GM23338 (cell line): ENCODE measurements around the gene COX4I2. TPM values are rescaled to one million over a fixed set of nuclear protein-coding genes. Genes with fewer than 3 reads are reported as not detected.

ENCODE experiments used
- ATAC-seq: fragments of 200-7000 bp; cut with Tn5 transposase; 3 replicates; pipeline ENCODE4 v1.9.1; 2020
- DNase-seq: peaks from one replicate; pipeline ENCODE4 v3.0.0-alpha.2; 2015; ENCODE audit warnings: low spot score
- H2AFZ ChIP-seq: fragments of 200-600 bp; sonication (generic); 2 replicates; pipeline ENCODE4 v1.8.0; 2016; ENCODE audit warnings: antibody characterized with exemption, mild to moderate bottlenecking, moderate library complexity
- H3F3A ChIP-seq: fragments of 200-600 bp; sonication (generic); replicated peaks from 2 replicates; pipeline ENCODE4 v1.8.0; 2017; ENCODE audit warnings: antibody characterized with exemption, mixed run types, low read depth
- H3K27ac ChIP-seq: fragments of 200-600 bp; sonication (generic); 2 replicates; pipeline ENCODE4 v1.6.1; 2016; ENCODE audit warnings: low read depth
- H3K27me3 ChIP-seq: fragments of 200-600 bp; sonication (generic); 2 replicates; pipeline ENCODE4 v1.8.0; 2016; ENCODE audit warnings: mild to moderate bottlenecking, mixed run types, moderate library complexity; ENCODE audit not compliant: insufficient read depth
- H3K36me3 ChIP-seq: fragments of 200-600 bp; sonication (generic); 2 replicates; pipeline ENCODE4 v1.8.0; 2016; ENCODE audit warnings: mild to moderate bottlenecking; ENCODE audit not compliant: insufficient read depth
- H3K4me1 ChIP-seq: fragments of 200-600 bp; sonication (generic); 2 replicates; pipeline ENCODE4 v1.8.0; 2016; ENCODE audit warnings: mild to moderate bottlenecking, moderate library complexity; ENCODE audit not compliant: insufficient read depth
- H3K4me2 ChIP-seq: fragments of 200-600 bp; sonication (generic); 2 replicates; pipeline ENCODE4 v1.7.1; 2017; ENCODE audit warnings: mixed run types
- H3K4me3 ChIP-seq: fragments of 200-600 bp; sonication (generic); 2 replicates; pipeline ENCODE4 v1.6.1; 2016; ENCODE audit warnings: mixed run types
- H3K79me2 ChIP-seq: fragments of 200-600 bp; sonication (generic); replicated peaks from 2 replicates; pipeline ENCODE4 v1.8.0; 2017; ENCODE audit warnings: mild to moderate bottlenecking; ENCODE audit not compliant: insufficient read depth
- H3K9me2 ChIP-seq: fragments of 200-600 bp; sonication (generic); 2 replicates; pipeline ENCODE4 v1.8.0; 2017; ENCODE audit not compliant: insufficient read depth
- H4K20me1 ChIP-seq: fragments of 200-600 bp; sonication (generic); replicated peaks from 2 replicates; pipeline ENCODE4 v1.8.0; 2017; ENCODE audit warnings: mild to moderate bottlenecking; ENCODE audit not compliant: insufficient read depth
- H3K27ac Mint-ChIP-seq: 2 replicates; pipeline ENCODE4 v1.8.0; 2020; ENCODE audit warnings: inconsistent platforms, mild to moderate bottlenecking, moderate library complexity, mixed read lengths
- H3K27me3 Mint-ChIP-seq: 3 replicates; pipeline ENCODE4 v1.8.0; 2022; ENCODE audit warnings: low read depth, mild to moderate bottlenecking, moderate library complexity, mixed read lengths, inconsistent platforms; ENCODE audit not compliant: insufficient read depth, poor library complexity
- H3K36me3 Mint-ChIP-seq: 3 replicates; pipeline ENCODE4 v1.8.0; 2021; ENCODE audit warnings: low read depth, mild to moderate bottlenecking, inconsistent platforms, moderate library complexity, mixed read lengths
- H3K4me1 Mint-ChIP-seq: 3 replicates; pipeline ENCODE4 v1.8.0; 2020; ENCODE audit warnings: mild to moderate bottlenecking, inconsistent platforms, mixed read lengths
- H3K4me3 Mint-ChIP-seq: 3 replicates; pipeline ENCODE4 v1.8.0; 2021; ENCODE audit warnings: moderate library complexity, mild to moderate bottlenecking, inconsistent platforms, mixed read lengths
- H3K9me3 Mint-ChIP-seq: 3 replicates; pipeline ENCODE4 v1.8.0; 2020; ENCODE audit warnings: moderate library complexity, mild to moderate bottlenecking, inconsistent platforms, mixed read lengths
- CTCF ChIP-seq, 2 experiments: fragments of 200-600 bp in 1 of 2; sonication (generic) in 1 of 2; conservative IDR thresholded peaks; 2 replicates each; pipeline versions ENCODE4 v1.5.1 to v1.6.1; 2016 to 2017; ENCODE audit warnings: antibody characterized with exemption in 2 of 2, low read depth in 2 of 2, mild to moderate bottlenecking in 2 of 2, moderate library complexity in 1 of 2
- ETS1 ChIP-seq: IDR thresholded peaks from 2 replicates; pipeline ENCODE4 v1.6.1; 2016; ENCODE audit warnings: antibody characterized with exemption
- JUNB ChIP-seq: IDR thresholded peaks from one replicate; pipeline ENCODE4 v1.6.1; 2016; ENCODE audit warnings: antibody characterized with exemption; ENCODE audit not compliant: unreplicated experiment
- NANOG ChIP-seq: IDR thresholded peaks from 2 replicates; pipeline ENCODE4 v1.6.1; 2016; ENCODE audit warnings: antibody characterized with exemption, borderline replicate concordance
- REST ChIP-seq: IDR thresholded peaks from one replicate; pipeline ENCODE4 v1.6.1; 2018; ENCODE audit warnings: antibody characterized with exemption; ENCODE audit not compliant: unreplicated experiment
- STAT1 ChIP-seq: IDR thresholded peaks from one replicate; pipeline ENCODE4 v1.6.1; 2016; ENCODE audit warnings: antibody characterized with exemption; ENCODE audit not compliant: unreplicated experiment
- ZNF114 ChIP-seq: fragments of 250-450 bp; sonication (Bioruptor Pico); IDR thresholded peaks from 2 replicates; pipeline ENCODE4 v1.5.0; 2020; ENCODE audit warnings: mild to moderate bottlenecking, moderate library complexity
- ZNF462 ChIP-seq: fragments of 250-450 bp; sonication (Bioruptor Pico); IDR thresholded peaks from 2 replicates; pipeline ENCODE4 v1.5.0; 2020; ENCODE audit warnings: mild to moderate bottlenecking, moderate library complexity
- polyA plus RNA-seq: library from polyadenylated mRNA; unstranded; fragments of >200 nt; fragmentation: Nextera tagmentation; extraction: Ambion mirVana; gene quantifications from 2 replicates; pipeline ENCODE4 v1.2.1, GENCODE V29; 2016
- total RNA-seq: library from RNA; depleted of rRNA; stranded (reverse); fragments of >200 nt; shearing (Covaris generic); gene quantifications from 2 replicates; pipeline ENCODE4 v1.2.3, GENCODE V29; 2014

Gene COX4I2
- total and polyA plus RNA-seq, 2 experiments from 2014 or later, result 0.63 TPM; not detected in 1

GRCh38 chr20:31602431-31602778 is 35.3 kb upstream of the COX4I2 start:
- peak overlapping the region; percentile 35; the same call in 1 of the 2 replicates for H3K4me2 ChIP-seq
- peaks cover 25% of the 10 kb centered on the region for H3K4me1 Mint-ChIP-seq
- H3K36me3 Mint-ChIP-seq, result peaks cover 13% of the 10 kb centered on the region
- peaks cover 19% of the 10 kb centered on the region for H3K79me2 ChIP-seq
- H4K20me1 ChIP-seq, result no peaks in the 10 kb centered on the region
- peaks cover 5% of the 10 kb centered on the region; the same call in 1 of the 3 replicates for H3K9me3 Mint-ChIP-seq
- no peak overlapping the region for H3K27ac ChIP-seq
- no peak overlapping the region for H3K4me3 Mint-ChIP-seq
- H3K36me3 ChIP-seq, result no peaks in the 10 kb centered on the region
- H2AFZ ChIP-seq, result no peak overlapping the region
- no peaks in the 10 kb centered on the region for H3K27me3 ChIP-seq
- peaks cover 34% of the 10 kb centered on the region for H3K4me1 ChIP-seq
- H3K4me3 ChIP-seq, result no peak overlapping the region
- ATAC-seq (no peak), DNase-seq (no peak)
- peaks cover 30% of the 10 kb centered on the region for H3F3A ChIP-seq
- H3K27ac Mint-ChIP-seq, result no peak overlapping the region
- H3K27me3 Mint-ChIP-seq, result peaks cover 39% of the 10 kb centered on the region
- TF ChIP-seq JUNB (no peak), STAT1 (no peak)
- H3K9me2 ChIP-seq, result no peaks in the 10 kb centered on the region

GRCh38 chr20:31602779-31603441 is 34.8 kb upstream of the COX4I2 start:
- Histone ChIP-seq H3K4me1 (peaks cover 35% of the 10 kb centered on the region), H4K20me1 (no peaks in the 10 kb centered on the region), H2AFZ (no peak overlapping the region), H3K79me2 (peaks cover 19% of the 10 kb centered on the region), H3K27ac (no peak overlapping the region), H3K36me3 (no peaks in the 10 kb centered on the region), H3K4me3 (no peak overlapping the region), H3K9me2 (no peaks in the 10 kb centered on the region), H3F3A (peaks cover 34% of the 10 kb centered on the region), H3K4me2 (peak overlapping the region; percentile 35; the same call in 1 of the 2 replicates), H3K27me3 (no peaks in the 10 kb centered on the region)
- Mint-ChIP-seq H3K27me3 (peaks cover 41% of the 10 kb centered on the region), H3K27ac (no peak overlapping the region; the same call in 1 of the 2 replicates), H3K36me3 (peaks cover 13% of the 10 kb centered on the region), H3K9me3 (peaks cover 5% of the 10 kb centered on the region; the same call in 1 of the 3 replicates), H3K4me3 (peak overlapping the region; percentile 20; the same call in 1 of the 3 replicates), H3K4me1 (peaks cover 30% of the 10 kb centered on the region)
- ATAC-seq, result no peak
- no peak for DNase-seq
- TF ChIP-seq ZNF114 (CRISPR knock-in tag) (no peak), JUNB (no peak), ETS1 (no peak), CTCF (conservative IDR thresholded peaks at IDR 0.05; ENCODE audit: low read depth in 2 of 2) (no peak), REST (no peak), STAT1 (no peak), ZNF462 (CRISPR knock-in tag) (no peak), NANOG (no peak)
